CD1c-positive myeloid dendritic cell (primary cell): Measurements from ENCODE around the gene PCSK5.

Experiments used
- DNase-seq: peaks from one replicate; pipeline ENCODE4 v3.0.0-alpha.2; 2016; ENCODE audit errors: extremely low spot score

Gene PCSK5

GRCh38 chr9:76395381-76395780, 504.9 kb downstream of the PCSK5 start:
- peak; percentile 20 for DNase-seq

DNA sequence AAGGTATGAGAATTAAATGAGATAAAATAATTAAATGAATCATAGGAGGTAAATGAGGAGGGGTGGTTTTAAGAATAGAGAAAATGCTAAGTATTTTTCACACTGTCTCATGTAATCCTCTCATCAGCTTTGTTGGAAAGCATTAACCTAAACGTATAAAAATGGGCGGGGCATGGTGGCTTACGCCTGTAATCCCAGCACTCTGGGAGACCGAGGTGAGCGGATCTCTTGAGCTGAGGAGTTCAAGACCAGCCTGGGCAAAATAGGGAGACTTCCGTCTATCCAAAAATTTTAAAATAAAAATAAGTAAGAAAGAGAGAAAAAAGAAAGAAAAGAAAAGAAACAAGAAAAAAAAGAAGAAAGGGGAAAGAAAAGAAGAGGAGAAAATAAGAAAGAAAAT, 505.7 kb downstream of the PCSK5 start:
- DNase-seq: no peak

DNA sequence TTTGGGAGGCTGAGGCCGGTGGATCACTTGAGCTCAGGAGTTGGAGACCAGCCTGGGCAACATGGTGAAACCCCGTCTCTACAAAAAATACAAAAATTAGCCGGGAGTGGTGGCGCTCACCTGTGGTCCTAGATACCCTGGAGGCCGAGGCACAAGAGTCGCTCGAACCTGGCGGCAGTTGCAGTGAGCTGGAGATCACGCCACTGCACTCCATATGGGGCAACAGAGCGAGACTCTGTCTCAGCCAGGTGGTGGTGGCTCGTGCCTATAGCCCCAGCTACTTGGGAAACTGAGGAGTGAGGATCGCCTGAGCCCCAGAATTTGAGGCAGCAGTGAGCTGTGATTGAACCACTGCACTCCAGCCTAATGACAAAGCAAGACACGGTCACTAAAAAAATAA, 506.1 kb downstream of the PCSK5 start:
- DNase-seq: no peak

GRCh38 chr9:76399856-76400255, 509.4 kb downstream of the PCSK5 start:
- DNase-seq: no peak

GRCh38 chr9:76400534-76401096, 510.1 kb downstream of the PCSK5 start:
- DNase-seq: no peak

GRCh38 chr9:76401176-76401575, 510.7 kb downstream of the PCSK5 start:
- no peak for DNase-seq

- no peak for DNase-seq
These were observed 511.3 kb downstream of the PCSK5 start for GRCh38 chr9:76401580-76402354.

DNA sequence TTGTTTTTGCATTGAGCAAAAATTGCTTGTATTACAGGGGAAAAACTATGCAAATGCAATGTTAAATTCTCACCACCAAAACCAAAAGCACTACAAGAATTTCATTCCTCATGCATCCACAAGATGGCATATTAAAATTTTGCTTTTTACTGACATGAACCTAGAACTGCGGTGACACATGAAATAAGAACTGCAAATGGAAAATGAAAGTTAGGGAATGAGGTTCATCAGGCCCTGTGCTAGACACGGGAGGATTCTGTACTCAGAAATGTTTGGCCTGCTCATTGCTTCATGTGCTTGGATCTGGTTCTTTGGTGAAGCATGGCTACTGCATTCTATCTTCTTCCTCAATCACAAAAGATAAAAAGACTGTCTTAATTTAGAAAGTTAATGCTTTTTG, 512.9 kb downstream of the PCSK5 start:
- DNase-seq: peak; percentile 61

DNA sequence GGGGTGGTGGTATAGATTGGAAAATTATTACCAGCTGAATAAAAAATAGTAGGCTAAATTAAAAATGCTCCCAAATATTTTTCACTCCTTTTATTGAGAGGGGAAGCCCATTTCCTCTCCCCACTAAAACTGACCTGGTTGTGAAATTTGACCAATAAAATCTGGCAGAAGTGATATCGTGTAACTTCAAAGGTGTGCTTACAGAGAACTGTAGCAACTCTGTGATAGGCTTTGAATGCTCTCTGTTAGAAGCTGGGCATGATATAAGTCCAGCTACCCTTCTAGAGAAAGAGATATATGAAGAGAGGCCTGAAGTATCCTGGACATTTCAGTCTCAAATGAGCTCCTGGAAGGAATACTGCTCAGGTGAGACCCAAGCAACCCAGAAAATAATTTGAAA, 513.9 kb downstream of the PCSK5 start:
- DNase-seq: no peak

GRCh38 chr9:76405340-76405739, 514.9 kb downstream of the PCSK5 start:
- no peak for DNase-seq

DNA sequence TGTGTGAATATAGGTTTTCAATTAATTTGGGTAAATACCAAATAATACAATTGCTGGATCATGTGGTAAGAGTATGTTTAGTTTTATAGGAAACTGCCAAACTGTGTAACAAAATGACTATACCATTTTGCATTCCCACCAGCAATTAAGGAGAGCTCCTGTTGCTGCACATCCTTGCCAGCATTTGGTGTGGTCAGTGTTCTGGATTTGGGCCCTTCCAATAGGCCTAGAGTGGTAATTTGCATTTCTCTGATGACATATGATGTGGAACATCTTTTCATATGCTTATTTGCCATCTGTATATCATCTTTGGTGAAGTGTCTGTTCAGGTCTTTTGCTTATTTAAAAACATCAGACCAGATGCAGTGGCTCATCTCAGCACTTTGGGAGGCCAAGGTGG, 515.4 kb downstream of the PCSK5 start:
- no peak for DNase-seq
